NCI-H1048 (cell line): ENCODE results near the gene EML5.

Experiments
- DNase-seq: peaks from one replicate; lab custom pipeline; 2025; lab: John Stamatoyannopoulos, UW

Gene EML5

DNA sequence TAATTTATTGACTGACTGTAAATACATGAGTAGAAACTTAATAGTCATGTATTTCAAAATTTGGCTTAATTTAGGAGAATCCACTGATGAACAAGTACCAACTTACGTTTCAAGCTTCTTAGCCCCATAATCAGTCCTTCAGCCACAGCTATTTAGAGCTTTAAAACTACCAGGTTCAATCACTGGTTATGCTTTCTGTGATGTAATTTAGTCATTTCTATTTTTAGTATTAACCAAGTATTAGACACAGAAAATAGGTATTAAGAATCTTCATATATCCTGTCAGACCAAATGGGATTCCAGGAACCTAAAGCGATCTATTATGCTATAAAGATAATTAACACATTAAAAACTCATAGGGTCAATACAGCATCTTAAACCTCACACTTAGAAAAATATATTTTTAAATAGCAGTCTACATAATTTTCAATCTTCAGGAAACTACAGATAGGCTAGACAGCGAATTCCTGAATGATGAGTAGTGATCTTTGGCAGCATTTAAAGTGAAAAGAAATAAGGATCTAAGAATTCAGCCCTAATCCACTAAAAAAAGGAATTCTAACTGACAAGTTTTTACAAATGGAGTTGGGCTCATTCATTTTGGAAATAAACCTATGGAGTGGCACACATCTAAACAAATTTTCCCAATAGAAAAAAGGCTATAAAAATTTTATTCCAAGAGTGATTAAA lies 178.4 kb downstream of the EML5 start:
- DNase-seq, result no peak

DNA sequence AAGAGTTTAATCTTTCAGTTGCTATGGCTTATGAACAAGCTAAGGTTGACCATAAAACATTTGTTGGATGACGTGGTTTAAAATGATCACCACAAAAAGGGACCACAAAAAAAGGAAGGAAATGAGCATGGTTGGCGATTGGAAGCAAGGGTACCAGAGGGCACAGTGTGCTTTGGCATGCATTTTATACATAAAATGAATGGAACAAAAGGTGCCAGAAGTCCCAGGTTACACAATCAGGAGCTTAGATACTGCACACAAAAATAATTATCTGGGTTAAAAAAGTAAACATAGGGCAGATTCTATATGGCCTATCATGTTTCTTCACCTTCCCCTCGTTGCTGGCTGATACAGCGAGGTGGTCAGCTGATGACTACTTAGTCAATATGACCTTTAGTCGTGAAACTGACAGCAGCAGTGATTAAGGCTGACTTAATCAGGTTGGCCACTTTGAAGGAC lies 179.2 kb downstream of the EML5 start:
- DNase-seq, result no peak

DNA sequence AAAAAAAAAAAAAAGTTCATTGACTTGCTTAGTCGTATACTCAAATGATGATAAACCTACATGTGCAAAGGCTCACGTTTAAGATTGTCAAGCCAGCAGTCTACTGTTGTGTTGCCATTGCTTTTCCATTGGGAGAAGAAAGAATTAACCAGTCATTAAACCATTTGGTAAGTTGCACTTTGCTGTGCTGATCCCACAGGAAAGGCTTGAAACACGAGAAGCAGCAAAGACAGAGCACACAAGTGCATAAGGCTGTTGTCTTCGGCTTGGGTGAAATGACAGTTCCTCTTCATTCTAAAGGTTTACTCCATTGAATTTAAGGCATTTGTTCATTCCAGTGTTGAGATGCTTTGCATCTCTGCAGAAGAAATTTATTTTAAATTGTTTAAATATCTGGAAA lies 179.8 kb downstream of the EML5 start:
- DNase-seq, result no peak

DNA sequence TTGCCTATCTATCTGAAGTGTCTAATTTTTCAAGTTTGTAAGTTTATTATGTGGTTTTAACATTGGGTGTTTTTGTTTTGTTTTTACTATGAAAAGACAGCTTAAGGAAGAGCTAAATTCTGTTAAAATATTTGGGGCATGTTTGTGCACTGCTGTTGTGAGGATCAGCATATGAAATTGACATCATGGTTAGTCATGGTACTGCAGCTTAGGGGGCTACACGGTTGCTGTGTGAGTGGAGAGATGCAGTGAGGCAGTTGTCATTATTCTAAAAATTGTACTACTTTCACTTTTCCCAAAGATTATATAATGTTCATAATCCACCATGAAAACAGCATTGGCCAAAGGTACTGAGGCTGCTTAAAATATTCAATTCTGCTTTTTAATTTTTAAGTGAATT lies 180.9 kb downstream of the EML5 start:
- DNase-seq, result no peak

DNA sequence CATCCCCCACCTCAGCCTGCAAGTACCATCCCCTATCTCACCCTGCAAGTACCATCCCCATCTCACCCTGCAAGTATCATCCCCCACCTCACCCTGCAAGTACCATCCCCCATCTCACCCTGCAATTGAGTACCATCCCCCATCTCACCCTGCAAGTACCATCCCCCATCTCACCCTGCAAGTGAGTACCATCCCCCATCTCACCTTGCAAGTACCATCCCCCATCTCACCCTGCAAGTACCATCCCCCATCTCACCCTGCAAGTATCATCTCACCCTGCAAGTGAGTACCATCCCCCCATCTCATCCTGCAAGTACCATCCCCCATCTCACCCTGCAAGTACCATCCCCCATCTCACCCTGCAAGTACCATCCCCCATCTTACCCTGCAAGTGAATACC lies 184.9 kb downstream of the EML5 start:
- no peak for DNase-seq

DNA sequence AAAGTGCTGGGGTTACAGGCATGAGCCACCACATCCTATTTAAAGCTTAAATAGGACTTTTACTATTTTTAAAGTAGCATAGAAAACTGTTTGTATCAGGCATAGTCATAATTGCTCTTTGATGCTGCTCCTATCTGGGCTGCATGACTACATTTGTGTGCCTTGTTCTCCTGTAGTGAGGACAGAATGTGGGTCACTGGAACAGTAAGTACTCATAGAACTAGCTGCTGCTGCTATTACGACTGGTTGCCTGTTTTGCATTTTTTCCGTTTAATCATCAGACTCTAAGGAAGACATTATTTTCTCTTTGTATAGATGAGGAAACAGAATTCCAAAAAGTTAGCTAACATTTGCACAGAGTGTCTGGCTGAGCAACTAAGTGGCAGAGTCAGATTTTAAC lies 187.2 kb downstream of the EML5 start:
- no peak for DNase-seq

GRCh38 chr14:88604212-88604611 lies 188.5 kb downstream of the EML5 start:
- no peak for DNase-seq

DNA sequence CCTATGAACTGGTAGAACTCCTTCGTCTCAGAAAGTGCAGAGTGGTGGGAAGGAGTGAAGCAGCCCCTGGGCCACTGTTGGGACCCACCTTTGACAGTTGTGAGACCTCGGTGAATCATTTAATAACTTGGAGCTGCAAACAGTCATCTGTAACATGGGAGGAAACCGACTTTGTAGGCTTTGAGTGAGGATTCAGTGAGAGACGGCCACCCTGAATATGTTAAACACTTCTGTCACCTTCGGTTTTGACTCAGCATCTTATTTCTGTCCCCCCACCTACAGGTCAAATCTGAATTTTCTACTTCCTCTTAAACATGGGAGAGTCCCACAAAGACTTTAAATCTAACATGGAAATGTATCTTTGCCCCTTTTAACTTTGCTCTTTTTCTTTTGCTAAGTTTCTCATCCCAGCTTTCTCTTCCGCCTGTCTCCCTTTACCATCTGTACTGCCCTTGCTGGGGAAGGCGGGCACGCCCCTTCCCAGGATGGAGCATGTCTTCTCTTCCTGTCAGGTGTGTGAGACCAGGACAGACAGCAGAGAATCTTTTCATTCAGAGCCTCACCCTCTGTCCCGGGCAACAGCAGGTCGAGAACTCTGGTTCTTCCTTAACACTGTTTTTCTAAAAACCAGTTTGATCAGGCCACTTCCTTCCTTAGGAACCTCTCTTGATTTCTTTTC lies 192.9 kb downstream of the EML5 start:
- no peak for DNase-seq

DNA sequence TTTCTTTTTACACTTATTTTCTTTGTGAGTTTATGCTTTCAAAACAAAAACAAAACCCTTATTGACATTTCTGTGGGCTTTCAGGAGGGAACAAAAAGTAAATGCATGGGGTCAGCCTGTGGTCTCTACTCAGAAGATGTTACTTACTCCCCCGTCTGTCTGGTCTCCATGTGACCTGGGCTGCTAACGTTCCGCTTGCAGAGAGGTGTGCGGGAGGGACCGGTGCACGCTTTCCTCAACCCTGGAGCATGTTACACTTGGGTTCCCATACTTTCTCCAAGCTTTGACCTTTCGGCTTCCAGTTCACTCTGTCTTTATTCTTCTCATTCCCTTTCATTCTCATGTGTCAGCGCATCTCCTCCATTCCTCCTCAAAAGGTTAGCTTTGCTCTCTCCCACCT lies 193.4 kb downstream of the EML5 start:
- no peak for DNase-seq

- no peak for DNase-seq
Observed at GRCh38 chr14:88598097-88598675, 194.6 kb downstream of the EML5 start.

DNA sequence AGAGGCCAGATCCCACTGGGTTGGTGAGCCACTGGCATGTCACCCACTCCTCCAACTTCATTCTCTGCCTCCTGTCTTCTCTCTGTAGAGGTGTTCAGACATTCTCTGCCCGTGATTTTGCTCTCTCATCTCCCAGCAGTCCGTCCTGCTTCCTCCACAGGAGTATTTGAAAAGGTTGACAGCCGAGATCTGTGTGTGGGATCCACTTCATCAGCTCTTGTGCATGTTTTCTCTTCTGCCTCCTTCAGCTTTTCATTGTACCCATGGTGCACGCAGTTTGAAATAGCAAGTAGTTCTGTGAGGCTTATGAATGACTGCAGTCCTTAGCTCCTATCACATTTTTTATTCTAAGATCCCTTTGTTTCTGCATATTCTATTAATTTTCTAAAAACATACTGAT lies 195.2 kb downstream of the EML5 start:
- DNase-seq, result no peak

- DNase-seq, result no peak
Observed at GRCh38 chr14:88597038-88597437, 195.7 kb downstream of the EML5 start.

GRCh38 chr14:88592031-88592430 lies 200.7 kb downstream of the EML5 start:
- DNase-seq, result no peak

- no peak for DNase-seq
Observed at GRCh38 chr14:88590173-88590572, 202.6 kb downstream of the EML5 start.

DNA sequence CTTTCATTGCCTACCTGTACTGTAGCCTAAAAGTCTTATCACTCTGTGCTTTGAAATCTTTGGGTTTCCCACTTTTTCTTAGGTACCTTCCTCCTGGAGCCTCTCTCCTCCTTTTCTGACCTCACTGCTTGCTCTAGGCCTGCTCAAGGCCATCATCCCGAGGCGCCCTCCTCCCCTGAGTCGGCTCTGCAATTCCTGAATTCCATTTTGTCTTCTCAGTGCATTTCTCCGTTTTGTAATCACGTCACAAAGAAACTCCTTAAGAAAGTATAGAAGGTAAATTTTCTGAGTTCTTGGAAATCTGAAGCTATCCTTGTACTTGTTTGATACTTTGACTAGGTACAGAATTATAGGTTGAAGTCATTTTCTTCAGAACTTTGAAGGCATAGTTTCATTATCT lies 204.7 kb downstream of the EML5 start:
- DNase-seq, result no peak

GRCh38 chr14:88584451-88584850 lies 208.3 kb downstream of the EML5 start:
- DNase-seq, result no peak

- DNase-seq, result no peak
Observed at GRCh38 chr14:88576222-88576621, 216.5 kb downstream of the EML5 start.

- no peak for DNase-seq
Observed at GRCh38 chr14:88572117-88572516, 220.6 kb downstream of the EML5 start.

GRCh38 chr14:88568196-88568595 lies 224.6 kb downstream of the EML5 start:
- DNase-seq, result no peak

GRCh38 chr14:88565427-88565826 lies 227.3 kb downstream of the EML5 start:
- no peak for DNase-seq

DNA sequence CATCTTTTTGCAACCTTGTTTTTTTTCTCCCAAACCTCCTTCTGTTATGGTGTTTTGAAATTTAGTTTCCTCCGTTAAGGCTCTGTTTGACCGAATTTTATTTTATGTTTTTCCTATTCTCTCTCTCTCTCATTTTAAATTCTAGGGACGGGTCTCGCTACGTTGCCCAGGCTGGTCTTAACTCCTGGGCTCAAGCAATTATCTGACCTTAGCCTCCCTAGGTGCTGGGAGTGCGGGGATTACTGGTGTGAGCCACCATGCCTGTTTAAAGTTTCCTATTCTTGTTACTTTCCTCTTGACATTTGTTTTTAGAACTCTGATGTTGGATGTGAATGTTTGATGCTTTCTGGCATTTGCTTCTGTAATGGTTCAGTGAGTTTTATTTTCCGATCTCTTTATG lies 228.9 kb downstream of the EML5 start:
- DNase-seq, result no peak

GRCh38 chr14:88562831-88563686 lies 229.7 kb downstream of the EML5 start, which contains the start of gene ZC3H14:
Gene ZC3H14, plus strand, starts transcription at chr14:88563037. Its CDS starts 97 bp downstream, at chr14:88563134.
- DNase-seq, result peak; percentile 73

GRCh38 chr14:88562532-88562830 lies 230.3 kb downstream of the EML5 start:
- no peak for DNase-seq
